GM06990 (cell line): ENCODE measurements around the gene ADGRL3.

ENCODE experiments used
- DNase-seq: peaks from one replicate; pipeline ENCODE4 v3.0.0-alpha.2; 2011; ENCODE audit not compliant: insufficient read length; ENCODE audit errors: extremely low read depth
- H3K27me3 ChIP-seq: replicated peaks from 2 replicates; pipeline ENCODE4 v1.6.0; 2011; ENCODE audit warnings: low read length; ENCODE audit not compliant: control insufficient read depth, insufficient read depth
- H3K36me3 ChIP-seq: 2 replicates; pipeline ENCODE4 v1.5.1; 2011; ENCODE audit warnings: low read length; ENCODE audit not compliant: control insufficient read depth, insufficient read depth
- H3K4me3 ChIP-seq: replicated peaks from 2 replicates; pipeline ENCODE4 v1.5.1; 2011; ENCODE audit warnings: low read depth, mild to moderate bottlenecking, control low read depth, low read length
- TF ChIP-seq, protein P1 (sequence below): IDR thresholded peaks from 2 replicates; pipeline ENCODE4 v1.5.1; 2011; ENCODE audit warnings: low read length, control low read depth, mild to moderate bottlenecking, inconsistent platforms; ENCODE audit not compliant: insufficient read depth, poor library complexity, severe bottlenecking

ADGRL3 gene

DNA sequence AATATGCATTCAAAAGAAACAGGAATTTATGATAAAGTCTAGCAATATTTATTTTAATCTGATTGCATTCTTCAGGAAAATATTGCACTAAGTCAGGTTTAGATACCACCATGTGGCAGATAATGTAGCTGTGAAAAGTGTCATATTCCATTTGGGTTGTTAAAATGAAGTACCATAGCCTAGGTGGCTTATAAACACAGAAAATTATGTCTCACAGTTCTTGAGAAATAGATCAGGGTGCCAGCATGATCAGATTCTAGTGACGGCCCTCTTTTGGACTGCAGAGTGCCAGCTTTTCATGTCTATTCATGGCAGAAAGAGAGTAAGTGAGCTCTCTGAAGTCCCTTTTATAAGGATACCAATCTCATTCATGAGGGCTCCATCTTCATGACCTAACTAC lies 5.6 kb upstream of the ADGRL3 start:
- no peak for DNase-seq
- Histone ChIP-seq H3K27me3 (no peaks in the 10 kb centered on the region), H3K36me3 (no peaks in the 10 kb centered on the region), H3K4me3 (no peak overlapping the region)
- TF ChIP-seq, protein P1, sequence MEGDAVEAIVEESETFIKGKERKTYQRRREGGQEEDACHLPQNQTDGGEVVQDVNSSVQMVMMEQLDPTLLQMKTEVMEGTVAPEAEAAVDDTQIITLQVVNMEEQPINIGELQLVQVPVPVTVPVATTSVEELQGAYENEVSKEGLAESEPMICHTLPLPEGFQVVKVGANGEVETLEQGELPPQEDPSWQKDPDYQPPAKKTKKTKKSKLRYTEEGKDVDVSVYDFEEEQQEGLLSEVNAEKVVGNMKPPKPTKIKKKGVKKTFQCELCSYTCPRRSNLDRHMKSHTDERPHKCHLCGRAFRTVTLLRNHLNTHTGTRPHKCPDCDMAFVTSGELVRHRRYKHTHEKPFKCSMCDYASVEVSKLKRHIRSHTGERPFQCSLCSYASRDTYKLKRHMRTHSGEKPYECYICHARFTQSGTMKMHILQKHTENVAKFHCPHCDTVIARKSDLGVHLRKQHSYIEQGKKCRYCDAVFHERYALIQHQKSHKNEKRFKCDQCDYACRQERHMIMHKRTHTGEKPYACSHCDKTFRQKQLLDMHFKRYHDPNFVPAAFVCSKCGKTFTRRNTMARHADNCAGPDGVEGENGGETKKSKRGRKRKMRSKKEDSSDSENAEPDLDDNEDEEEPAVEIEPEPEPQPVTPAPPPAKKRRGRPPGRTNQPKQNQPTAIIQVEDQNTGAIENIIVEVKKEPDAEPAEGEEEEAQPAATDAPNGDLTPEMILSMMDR = no peak

- H3K4me3 ChIP-seq = no peak overlapping the region
- H3K27me3 ChIP-seq = no peaks in the 10 kb centered on the region
- TF ChIP-seq, protein P1 = no peak
- DNase-seq = no peak
- no peaks in the 10 kb centered on the region for H3K36me3 ChIP-seq
Measured at GRCh38 chr4:61195101-61195500, 5.0 kb upstream of the ADGRL3 start.

GRCh38 chr4:61198686-61199085 lies 1.4 kb upstream of the ADGRL3 start:
- H3K36me3 ChIP-seq = no peaks in the 10 kb centered on the region
- TF ChIP-seq, protein P1 = no peak
- no peaks in the 10 kb centered on the region for H3K27me3 ChIP-seq
- no peak overlapping the region for H3K4me3 ChIP-seq
- no peak for DNase-seq

DNA sequence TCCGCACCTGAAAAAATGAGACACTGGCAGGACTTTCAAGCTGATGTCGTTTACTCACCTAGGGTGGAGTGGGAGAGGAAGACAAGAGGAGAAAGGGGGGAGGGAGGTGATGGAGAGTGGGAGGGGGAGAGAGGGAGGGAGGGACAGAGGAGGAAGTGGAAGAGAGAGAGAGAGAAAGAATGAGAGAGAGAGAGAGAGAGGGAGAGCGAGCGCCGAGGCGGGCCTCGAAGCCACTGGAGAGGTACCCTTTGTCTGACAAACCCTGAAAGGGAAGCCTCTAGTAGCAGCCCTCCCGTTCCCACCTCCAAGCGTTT lies 296 bp upstream of the ADGRL3 start:
- Histone ChIP-seq H3K36me3 (no peaks in the 10 kb centered on the region), H3K4me3 (no peak overlapping the region), H3K27me3 (no peaks in the 10 kb centered on the region)
- TF ChIP-seq, protein P1 = no peak
- DNase-seq = no peak

DNA sequence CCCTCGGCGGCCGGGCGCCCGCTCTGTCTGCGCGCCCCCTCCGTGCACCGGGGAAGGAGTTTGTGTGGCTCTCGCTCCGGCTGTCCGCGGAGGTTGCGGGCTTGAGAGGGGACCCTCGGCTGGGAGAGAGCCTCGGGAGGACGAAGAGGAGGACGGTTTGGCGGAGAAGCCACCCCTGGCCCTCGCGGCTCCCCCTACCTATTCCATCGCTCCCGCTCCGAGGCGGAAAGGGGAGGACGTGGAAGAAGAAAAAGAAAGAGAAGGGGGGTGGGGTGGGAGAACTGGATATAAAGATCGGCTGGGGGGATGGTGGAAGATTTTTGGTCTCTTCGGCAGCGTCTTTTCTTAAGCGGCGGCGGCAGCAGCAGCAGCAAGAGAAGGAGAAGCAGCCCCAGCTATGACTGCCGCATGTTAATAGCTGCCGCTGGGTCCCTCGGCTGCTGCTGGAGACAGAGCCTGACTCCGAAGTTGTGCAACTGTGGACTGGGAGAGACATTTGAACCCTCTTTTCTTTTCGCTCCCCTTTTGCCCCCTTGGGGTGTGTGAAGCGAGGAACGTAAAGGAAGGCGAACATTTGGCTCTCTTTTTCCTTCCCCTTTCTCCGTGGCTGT lies 895 bp downstream of the ADGRL3 start:
- Histone ChIP-seq H3K36me3 (no peaks in the 10 kb centered on the region), H3K4me3 (no peak overlapping the region), H3K27me3 (no peaks in the 10 kb centered on the region)
- TF ChIP-seq, protein P1 = no peak
- no peak for DNase-seq

GRCh38 chr4:61201561-61201960 lies 1.4 kb downstream of the ADGRL3 start:
- TF ChIP-seq, protein P1 = no peak
- Histone ChIP-seq H3K4me3 (no peak overlapping the region), H3K36me3 (no peaks in the 10 kb centered on the region), H3K27me3 (no peaks in the 10 kb centered on the region)
- no peak for DNase-seq
